Posterior vena cava (tissue), 2 donors: ENCODE results near the gene MBNL1. TPM values are rescaled to one million over a fixed set of nuclear protein-coding genes. Genes with fewer than 3 reads are reported as not detected.
A peak's percentile ranks its signal among the peaks of the same experiment; 100 is the strongest.

Experiments
- DNase-seq: peaks from one replicate; pipeline ENCODE4 v3.0.0-alpha.2; 2020; ENCODE audit warnings: low spot score
- intact Hi-C, 2 donors: fragments of 100-400 bp; cut with DNase I; formaldehyde crosslinking; loops; one replicate each; pipeline versions ENCODE4 v1.14.1 to v1.14.2; 2022 to 2023
- long read RNA-seq, 2 donors: library from polyadenylated mRNA; unstranded; transcript quantifications; one replicate each; pipeline ENCODE4 v2.0.0, GENCODE V29; 2020 to 2021
- total RNA-seq, 2 donors: library from RNA; stranded (reverse); fragmentation: NEBNext Ultra II Directional; extraction: Animal tissue kit (Norgen Biotek cat#: 25700); gene quantifications; one replicate each; pipeline ENCODE4 v1.2.1, GENCODE V29; 2021
- donor health status: DM: yes; HTN: yes; CAD: no.
- donor health status: DM: yes; HTN: yes; CAD: no.

The MBNL1 gene
- 100 to 1,000 TPM; 393 to 453 TPM for total RNA-seq
- long read RNA-seq, donor 1, full-length matches to known transcripts = 7 of 108 reads
- long read RNA-seq, donor 1, partial matches to known transcripts = 23 of 108 reads
- long read RNA-seq, donor 1, other reads (novel, unspliced or antisense) = 78 of 108 reads
- long read RNA-seq, donor 2, transcript MBNL1-210 (3 exons, 1,681 nt) = major isoform, 7 of 72 reads
- long read RNA-seq, donor 2, partial matches to known transcripts = 11 of 72 reads
- long read RNA-seq, donor 2, other reads (novel, unspliced or antisense) = 52 of 72 reads

GRCh38 chr3:152268555-152269055 is at the start of gene MBNL1:
Gene MBNL1, plus strand, starts transcription at chr3:152268929. Its CDS starts 31,265 bp downstream, at chr3:152300194.
- intact Hi-C loops = loop anchor here (10.0 kb wide), 4 partner anchors 54 to 194 kb away; no protein-coding TSS in a partner anchor
- peak; percentile 92 for DNase-seq

- intact Hi-C loops = loop anchor here (10.0 kb wide), 1 partner anchor 46 kb away; the partner anchor contains the start of gene MBNL1 (in 2 of the 2)
- DNase-seq = no peak
Measured at GRCh38 chr3:152219216-152219615, 49.5 kb upstream of the MBNL1 start.

DNA sequence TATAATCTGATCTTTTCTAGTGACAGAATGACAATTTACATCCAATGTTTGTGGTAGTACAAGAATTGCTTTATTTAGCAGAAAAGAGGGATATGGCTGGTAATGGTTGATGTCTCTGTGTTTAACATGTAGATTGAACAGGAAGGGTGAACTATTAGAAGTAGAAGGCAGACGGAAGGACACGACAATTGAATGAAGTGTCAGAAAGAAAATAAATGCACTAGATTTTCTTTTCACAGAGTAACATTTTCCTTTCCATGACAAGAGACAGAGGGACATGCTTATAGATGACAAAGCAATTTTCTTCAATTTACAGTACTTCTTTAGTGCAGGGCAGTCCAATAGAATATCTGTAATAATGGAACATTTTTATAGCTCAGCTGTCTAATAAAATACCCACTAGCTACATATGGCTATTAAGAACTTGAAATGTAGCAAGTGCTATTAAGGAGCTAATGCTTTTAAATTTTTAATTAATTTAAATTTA is 48.9 kb upstream of the MBNL1 start:
- no peak for DNase-seq

DNA sequence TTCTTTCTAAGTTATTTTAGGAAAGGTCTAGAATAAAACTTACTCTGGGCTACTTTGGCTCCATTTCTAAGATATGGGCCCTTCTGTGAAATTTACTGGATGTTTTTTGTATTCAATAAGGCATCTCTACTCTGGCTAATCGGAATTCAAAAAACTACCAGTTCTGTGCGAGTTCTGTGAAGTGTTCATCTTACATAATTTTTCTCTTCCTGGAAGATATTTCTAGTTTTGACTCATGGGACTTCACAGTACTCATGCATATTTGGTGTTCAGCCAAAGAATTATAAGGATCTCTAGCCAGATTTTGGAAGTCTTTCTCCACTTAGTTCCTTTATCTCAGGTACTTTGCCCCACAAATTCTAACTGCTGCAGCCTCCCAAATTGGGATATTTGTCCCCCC is 46.4 kb upstream of the MBNL1 start:
- intact Hi-C loops = no loop called here

More for the DNA sequence above, 48.9 kb upstream of the MBNL1 start:
- intact Hi-C loops = loop anchor here (10.0 kb wide), 1 partner anchor 45 kb away; the partner anchor contains the start of gene MBNL1 (in 2 of the 2)

DNA sequence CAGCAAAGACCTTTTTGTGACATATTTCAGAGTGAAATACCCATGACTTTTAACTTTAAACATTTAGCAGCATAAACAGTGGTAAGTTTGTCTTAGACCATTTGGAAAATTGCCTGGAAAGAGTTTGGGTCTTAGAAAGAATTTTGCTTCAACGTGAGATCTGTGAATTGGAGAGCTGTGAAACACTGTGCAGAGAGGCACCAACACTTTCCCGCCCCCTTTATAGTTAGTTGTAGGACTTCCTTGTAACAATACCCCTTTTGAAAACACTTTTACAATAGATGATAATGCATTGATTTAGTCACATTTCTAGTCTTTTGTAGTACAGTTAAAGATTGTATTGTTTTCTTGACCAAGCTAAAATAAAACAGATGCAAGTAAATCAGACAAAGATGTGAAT is 43.5 kb upstream of the MBNL1 start:
- intact Hi-C loops = no loop called here
- no peak for DNase-seq

More for the DNA sequence above, 46.4 kb upstream of the MBNL1 start:
- DNase-seq = no peak

- intact Hi-C loops = no loop called here
- DNase-seq = no peak
Measured at GRCh38 chr3:152226176-152226575, 42.6 kb upstream of the MBNL1 start.

GRCh38 chr3:152227027-152227426 is 41.7 kb upstream of the MBNL1 start:
- intact Hi-C loops = no loop called here
- DNase-seq = no peak

DNA sequence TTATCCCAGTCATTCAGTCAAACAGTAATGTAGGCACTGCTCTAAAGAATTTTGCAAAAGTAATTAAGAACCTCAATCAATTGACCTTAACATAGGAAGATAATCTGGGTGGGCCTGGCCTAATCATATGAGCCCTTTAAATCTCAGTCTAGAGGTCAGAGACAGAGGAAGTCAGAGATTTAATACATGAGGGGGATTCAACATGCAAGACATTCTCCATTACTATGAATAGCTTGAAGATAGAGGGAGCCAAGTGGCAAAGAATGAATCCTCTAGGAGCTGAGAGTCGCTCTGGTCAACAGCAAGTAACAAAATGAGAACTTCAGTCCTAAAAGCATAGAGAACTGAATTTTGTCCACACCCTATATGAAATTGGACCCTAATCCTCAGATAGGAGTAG is 39.0 kb upstream of the MBNL1 start:
- intact Hi-C loops = no loop called here

DNA sequence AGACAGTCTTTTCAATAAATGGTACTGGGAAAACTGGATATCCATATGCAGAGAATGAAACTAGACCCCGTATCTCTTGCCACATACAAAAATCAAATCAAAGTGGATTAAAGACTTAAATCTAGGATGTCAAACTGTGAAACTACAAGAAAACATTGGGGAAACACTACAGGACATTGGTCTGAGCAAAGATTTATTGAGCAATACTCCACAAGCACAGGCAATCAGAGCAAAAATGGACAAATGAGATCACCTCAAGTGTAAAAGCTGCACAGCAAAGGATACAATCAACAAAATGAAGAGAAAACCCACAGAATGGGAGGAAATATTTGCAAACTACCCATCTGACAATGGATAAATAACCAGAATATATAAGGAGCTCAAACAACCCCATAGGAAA is 38.4 kb upstream of the MBNL1 start:
- DNase-seq = no peak
- intact Hi-C loops = no loop called here

More for the DNA sequence above, 39.0 kb upstream of the MBNL1 start:
- DNase-seq = no peak

- DNase-seq = no peak
- intact Hi-C loops = no loop called here
Measured at GRCh38 chr3:152232001-152232400, 36.7 kb upstream of the MBNL1 start.

DNA sequence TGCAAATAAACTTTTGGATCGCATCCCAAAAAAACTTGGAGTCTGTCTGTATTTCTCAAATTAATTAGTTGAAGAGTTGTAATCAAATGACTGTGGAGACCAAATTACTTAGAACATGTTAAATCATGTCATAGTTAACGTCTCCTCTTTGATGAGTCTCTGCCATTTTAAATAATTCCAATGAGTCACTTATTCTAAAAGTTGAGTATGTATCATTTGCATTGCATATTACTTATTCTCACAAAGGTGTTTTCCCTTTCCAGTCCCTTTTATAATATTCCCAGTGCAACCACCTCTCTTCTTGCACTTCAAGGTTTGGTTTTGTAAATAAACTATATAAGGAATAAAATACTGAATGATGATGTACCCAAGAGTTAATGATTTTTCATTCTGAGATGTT is 36.0 kb upstream of the MBNL1 start:
- no peak for DNase-seq
- intact Hi-C loops = no loop called here

- intact Hi-C loops = no loop called here
- no peak for DNase-seq
Measured at GRCh38 chr3:152234657-152235375, 33.9 kb upstream of the MBNL1 start.

DNA sequence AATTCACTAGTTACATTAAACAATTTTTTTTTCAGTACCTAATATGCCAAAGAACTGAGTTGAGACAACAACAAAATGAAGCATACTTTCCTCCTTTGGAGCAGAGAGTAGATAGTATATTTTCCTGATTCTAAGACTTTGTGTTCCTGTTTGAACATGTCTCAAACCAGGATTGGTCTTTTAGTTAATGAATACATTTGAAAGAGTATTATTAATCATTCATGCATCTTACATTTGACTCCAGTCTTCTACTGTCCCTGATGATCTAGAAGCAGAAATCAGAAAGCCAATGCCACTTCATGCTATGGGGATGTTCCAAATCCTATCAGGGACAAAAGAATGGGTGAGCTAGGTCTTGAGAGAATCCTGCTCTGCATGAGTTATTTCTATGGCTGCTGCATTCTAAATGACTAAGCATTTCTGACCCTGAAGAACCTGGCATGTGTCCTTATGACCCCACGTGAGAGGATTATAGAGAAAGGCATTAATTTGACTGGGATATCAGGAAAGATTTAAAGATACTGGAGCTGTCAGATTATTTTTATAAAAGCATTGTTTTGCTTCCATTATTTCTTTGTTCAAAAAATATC is 32.9 kb upstream of the MBNL1 start:
- intact Hi-C loops = no loop called here

GRCh38 chr3:152236716-152237115 is 32.0 kb upstream of the MBNL1 start:
- no peak for DNase-seq
- intact Hi-C loops = no loop called here

More for the DNA sequence above, 32.9 kb upstream of the MBNL1 start:
- no peak for DNase-seq

DNA sequence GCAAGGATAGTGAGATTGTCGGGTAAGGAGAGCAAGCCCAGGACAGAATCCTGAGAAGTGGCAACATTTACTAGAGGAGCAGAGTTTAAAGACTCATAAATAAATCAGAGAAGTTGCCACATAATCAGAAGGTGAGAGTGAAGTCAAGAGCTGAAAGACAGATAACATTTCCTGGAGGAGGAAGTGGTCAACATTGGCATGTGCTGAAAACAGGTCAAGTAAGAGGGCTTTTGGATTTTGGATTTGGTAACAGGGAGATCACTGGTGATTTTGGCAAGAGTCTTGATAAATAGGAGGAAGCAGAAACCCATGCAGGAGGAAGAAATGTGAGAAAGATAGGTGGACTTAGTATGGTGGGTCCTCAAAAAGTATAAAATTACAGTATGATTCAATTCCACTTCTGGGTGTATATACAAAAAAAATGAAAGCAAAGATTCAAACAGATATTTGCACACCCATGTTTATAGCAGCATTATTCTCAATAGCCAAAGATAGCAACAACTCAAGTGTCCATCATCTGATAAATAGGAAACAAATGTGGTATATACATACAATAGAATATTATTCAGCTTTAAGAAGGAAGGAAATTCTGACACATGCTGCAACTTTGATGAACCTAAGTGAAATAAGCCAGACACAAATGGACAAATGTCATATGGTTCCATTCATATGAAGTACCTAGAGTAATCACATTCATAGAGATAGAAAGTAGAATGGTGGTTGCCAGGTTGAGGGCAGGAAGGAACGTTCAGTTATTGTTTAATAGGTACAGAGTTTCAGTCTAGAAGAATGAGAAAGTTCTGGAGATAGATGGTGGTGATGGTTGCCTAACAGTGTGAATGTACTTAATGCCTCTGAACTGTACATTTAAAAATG is 27.3 kb upstream of the MBNL1 start:
- no peak for DNase-seq
- intact Hi-C loops = no loop called here

DNA sequence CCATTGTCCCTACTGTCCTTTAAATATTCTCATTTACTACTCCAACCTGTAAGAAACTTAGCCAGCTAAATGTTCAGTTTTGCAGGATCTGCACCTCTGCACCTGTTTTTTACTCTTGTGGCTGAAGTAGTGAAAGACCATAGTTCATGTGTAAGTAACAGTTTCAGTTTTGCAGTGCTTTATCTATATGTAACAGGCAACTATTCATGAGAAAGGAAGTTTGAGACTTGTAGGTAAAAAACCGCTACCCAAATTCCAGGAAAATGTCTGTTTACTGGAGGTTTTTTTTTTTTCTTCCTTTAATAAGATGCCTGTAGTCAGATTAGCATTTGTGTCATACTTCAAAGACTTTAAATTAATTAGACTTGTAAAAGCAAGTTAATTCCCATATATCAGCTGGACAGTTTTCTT is 25.4 kb upstream of the MBNL1 start:
- DNase-seq = no peak
- intact Hi-C loops = no loop called here

DNA sequence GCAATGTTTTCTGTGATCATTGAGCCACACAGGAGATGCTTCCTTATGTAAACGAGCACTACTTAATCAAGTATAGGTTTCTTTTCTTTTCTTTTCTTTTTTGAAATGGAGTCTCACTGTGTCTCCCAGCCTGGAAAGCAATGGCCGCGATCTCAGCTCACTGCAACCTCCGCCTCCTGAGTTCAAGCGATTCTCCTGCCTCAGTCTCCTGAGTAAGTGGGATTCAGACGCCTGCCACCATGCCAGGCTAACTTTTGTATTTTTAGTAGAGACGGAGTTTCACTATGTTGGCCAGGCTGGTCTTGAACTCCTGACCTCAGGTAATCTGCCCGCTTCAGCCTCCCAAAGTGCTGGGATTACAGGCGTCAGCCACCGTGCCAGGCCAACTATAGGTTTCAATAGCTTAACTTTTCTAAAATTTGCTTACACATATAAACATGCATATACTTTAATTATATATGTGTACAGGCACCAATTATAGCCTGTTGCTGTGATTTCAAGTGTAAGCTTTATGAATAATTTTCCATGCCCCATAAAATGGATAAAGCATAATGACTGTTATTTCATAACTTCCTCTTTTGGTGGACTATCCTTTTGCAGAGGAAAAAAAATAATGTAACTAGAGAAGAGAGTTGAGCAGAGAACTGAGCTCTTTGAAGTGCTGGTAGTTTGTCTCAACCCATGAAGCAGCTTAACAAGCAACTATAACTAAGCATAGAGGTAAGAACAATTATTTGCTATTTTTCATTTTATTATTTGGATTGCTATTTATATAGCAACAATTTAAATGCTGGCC is 24.8 kb upstream of the MBNL1 start:
- intact Hi-C loops = no loop called here
- DNase-seq = no peak

GRCh38 chr3:152244517-152244888 is 24.2 kb upstream of the MBNL1 start:
- DNase-seq = no peak
- intact Hi-C loops = no loop called here
